LNCaP clone FGC (cell line): ENCODE measurements around the gene FBXO41.

Experiments used
- DNase-seq: peaks from one replicate; pipeline ENCODE4 v3.0.0-alpha.2; 2011; ENCODE audit warnings: low read depth
- H3K4me3 ChIP-seq: 2 replicates; pipeline ENCODE4 v1.5.1; 2011; ENCODE audit warnings: mild to moderate bottlenecking, low read depth, low read length, control low read depth
- CTCF ChIP-seq: IDR thresholded peaks from 2 replicates; pipeline ENCODE4 v1.5.1; 2012; ENCODE audit warnings: mild to moderate bottlenecking; ENCODE audit not compliant: control insufficient read depth, insufficient read depth; ENCODE audit errors: extremely low read depth

Gene FBXO41

GRCh38 chr2:73262108-73262651 lies 22.1 kb downstream of the FBXO41 start:
- no peak for DNase-seq
- no peak overlapping the region for H3K4me3 ChIP-seq
- TF ChIP-seq CTCF: no peak

GRCh38 chr2:73260338-73260984 lies 23.8 kb downstream of the FBXO41 start:
- no peak overlapping the region for H3K4me3 ChIP-seq
- TF ChIP-seq CTCF: no peak
- DNase-seq: no peak

- no peak overlapping the region for H3K4me3 ChIP-seq
- DNase-seq: no peak
- TF ChIP-seq CTCF: no peak
These were observed 24.5 kb downstream of the FBXO41 start for GRCh38 chr2:73259704-73260337.

DNA sequence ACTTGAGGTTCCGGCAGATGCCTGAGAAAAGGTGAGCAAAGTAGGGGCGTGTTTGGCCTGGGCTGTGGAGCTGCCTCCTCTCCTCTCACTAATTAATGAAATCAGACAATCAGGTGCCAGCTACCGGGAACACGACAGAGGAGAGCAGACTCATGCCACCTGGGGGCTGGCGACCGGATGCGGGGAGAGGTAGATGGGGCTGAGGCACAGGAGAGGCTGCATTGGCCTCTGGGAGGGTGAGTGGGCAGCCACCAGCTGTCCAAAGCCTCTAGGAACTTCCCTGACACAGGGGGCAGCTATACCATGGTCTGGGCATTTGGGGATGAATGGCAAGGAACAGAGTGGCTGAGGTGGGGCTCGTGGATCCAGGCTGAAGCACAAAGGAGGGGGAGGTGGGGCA lies 25.0 kb downstream of the FBXO41 start:
- DNase-seq: no peak
- no peak for TF ChIP-seq CTCF
- no peak overlapping the region for H3K4me3 ChIP-seq

GRCh38 chr2:73258913-73259215 lies 25.4 kb downstream of the FBXO41 start:
- DNase-seq: no peak
- H3K4me3 ChIP-seq: no peak overlapping the region
- TF ChIP-seq CTCF: no peak

GRCh38 chr2:73258186-73258912 lies 25.9 kb downstream of the FBXO41 start:
- DNase-seq: no peak
- no peak overlapping the region for H3K4me3 ChIP-seq
- no peak for TF ChIP-seq CTCF
